IPS-NIHi7 (cell line): ENCODE data around the gene CHDH.

ENCODE experiments used
- DNase-seq: peaks from one replicate; pipeline ENCODE4 v3.0.0; 2012; ENCODE audit warnings: mixed read lengths; ENCODE audit errors: extremely low spot score

The CHDH gene

GRCh38 chr3:53789459-53789858 lies 56.8 kb downstream of the CHDH start:
- DNase-seq = no peak

DNA sequence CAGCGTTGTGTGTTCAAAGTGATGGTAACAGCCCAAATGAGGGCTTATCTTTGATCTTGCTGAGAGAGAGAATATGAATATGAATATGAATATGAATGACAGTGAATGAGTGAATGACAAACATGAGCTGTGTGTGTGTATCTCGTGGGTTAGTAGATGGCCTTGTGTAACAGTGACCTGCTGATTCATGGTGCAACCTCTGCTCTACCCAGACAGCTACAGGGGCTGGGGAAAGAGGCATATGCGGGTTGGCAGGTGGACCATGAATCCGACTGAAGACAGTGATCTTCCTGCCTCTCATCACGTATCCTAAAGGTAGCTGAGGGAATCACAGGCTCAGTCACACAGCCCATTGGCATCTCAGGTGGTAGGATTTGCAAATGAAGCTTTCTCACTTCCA lies 58.2 kb downstream of the CHDH start:
- DNase-seq = no peak

DNA sequence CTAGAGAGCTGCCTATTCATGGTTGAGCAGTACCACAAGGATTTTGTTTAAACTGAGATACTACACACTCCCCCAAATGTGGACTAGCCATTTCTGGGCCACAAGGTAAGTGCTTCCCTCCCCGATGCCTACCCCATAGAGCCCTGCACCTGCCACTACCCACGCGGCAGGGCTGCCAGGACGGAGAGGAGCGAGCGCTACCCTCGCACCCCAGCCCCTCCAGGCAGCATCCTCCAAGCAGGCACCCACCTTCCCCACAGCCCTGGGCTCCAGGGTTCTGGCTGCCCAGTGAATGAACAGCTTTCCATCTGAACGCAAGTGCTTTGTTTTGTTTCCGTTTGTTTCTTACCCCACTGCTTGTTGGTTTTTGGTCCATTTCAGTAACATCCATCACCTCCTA lies 59.2 kb downstream of the CHDH start:
- DNase-seq = no peak

DNA sequence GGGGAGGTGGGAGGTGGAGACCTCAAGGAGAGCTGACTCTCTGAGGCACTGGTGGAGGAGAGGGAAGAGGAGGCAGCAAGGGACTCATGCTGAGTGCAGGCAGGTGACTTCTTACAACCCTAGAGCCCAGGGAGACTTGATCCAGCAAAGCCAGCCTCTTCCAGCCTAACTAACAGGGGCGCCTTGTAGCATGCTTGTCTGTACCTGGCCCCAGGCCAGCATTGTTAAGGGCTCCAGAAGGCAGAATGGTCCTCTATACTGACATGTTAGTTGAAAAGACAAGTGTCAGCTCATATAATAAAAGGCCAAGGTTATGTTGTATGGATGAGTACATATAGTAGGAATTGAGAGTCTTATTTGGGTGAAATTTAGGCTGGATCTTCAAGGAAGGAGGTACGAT lies 65.4 kb downstream of the CHDH start:
- DNase-seq = no peak

GRCh38 chr3:53780171-53780570 lies 66.0 kb downstream of the CHDH start:
- DNase-seq = no peak

DNA sequence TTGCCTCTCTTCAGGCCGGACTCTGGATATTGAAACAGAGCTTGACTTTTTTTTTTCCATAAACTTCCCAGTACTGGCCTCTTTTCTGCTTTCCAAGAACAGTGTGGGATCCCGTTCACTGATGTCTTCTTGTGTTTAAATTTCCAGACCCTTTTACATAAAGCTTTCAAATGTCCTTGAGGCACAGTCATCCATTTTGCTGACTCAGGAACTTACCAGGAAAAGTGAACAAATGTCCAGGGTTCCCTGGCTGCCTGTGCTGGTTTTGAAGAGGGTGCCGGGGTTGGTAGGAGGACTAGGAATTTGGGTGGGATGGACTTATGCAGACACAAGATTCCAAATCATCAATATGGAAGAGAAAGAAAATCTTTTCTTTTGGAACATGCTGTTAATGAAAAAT lies 68.1 kb downstream of the CHDH start:
- DNase-seq = no peak

DNA sequence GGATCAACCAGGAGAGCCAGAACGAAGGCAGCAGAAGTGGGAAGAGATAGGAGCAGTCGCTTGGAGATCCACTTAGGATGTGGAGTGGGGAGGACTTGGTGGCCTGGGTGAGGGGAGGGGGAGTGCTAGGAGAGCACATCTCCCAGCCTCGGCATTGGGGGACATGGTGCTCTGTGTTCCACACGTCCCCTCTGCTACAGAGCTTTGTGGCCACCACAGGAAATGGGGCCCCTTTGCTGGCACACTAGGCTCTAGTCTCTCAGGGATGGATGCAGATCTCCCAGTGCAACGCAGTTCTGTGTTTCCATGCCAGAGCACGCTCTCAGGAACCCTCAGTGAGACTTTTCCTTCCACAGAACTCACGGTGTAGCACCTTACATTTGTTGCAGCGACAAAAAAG lies 68.8 kb downstream of the CHDH start:
- DNase-seq = no peak

- DNase-seq = no peak
Observed at GRCh38 chr3:53776494-53777101, 69.6 kb downstream of the CHDH start.

GRCh38 chr3:53775834-53776251 lies 70.4 kb downstream of the CHDH start:
- no peak for DNase-seq

GRCh38 chr3:53775018-53775417 lies 71.2 kb downstream of the CHDH start:
- no peak for DNase-seq

- no peak for DNase-seq
Observed at GRCh38 chr3:53774414-53774813, 71.8 kb downstream of the CHDH start.

- DNase-seq = no peak
Observed at GRCh38 chr3:53773611-53774368, 72.4 kb downstream of the CHDH start.

DNA sequence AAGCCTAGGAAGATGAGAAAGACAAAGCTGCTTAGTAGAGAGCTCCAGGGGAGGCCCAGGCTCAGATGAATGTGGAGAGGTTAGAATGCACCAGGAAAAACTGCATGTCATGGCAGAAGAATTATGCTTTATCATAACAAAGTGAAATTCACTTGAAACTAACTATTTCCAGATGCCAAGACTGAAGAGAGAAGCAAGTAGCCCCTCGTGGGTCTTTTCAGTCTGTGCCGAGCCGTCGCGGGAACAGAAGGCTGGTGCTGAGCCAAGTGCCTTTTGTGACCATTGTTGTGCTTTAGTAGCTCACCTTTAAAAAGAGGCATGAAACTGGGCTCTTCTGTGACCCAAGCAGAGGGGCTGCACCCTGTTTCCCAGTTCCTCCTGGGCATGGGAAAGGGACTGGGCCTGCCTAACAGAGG lies 73.2 kb downstream of the CHDH start:
- no peak for DNase-seq

GRCh38 chr3:53772562-53772961 lies 73.7 kb downstream of the CHDH start:
- DNase-seq = no peak

GRCh38 chr3:53768478-53769459 lies 77.5 kb downstream of the CHDH start:
- DNase-seq = peak; percentile 34

- no peak for DNase-seq
Observed at GRCh38 chr3:53766706-53767105, 79.5 kb downstream of the CHDH start.

DNA sequence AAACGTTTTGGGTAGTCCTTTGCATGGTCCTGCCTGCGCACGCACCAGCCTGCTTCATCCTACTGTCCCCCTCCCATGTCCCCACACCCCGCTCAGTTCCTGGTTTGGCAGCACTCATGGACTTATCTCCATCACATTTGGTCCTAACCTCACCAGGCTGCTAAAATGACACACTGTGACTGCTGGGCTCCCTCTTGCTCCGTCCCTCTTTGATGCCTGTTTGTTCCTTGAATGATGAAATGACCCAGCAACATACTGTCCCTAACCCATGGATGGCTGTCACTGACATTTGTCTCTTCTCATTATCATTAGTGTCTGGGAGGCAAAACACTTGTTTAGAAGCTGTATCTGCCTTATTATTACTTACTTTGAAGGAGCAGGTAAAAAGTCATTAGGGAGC lies 80.5 kb downstream of the CHDH start:
- DNase-seq = no peak

DNA sequence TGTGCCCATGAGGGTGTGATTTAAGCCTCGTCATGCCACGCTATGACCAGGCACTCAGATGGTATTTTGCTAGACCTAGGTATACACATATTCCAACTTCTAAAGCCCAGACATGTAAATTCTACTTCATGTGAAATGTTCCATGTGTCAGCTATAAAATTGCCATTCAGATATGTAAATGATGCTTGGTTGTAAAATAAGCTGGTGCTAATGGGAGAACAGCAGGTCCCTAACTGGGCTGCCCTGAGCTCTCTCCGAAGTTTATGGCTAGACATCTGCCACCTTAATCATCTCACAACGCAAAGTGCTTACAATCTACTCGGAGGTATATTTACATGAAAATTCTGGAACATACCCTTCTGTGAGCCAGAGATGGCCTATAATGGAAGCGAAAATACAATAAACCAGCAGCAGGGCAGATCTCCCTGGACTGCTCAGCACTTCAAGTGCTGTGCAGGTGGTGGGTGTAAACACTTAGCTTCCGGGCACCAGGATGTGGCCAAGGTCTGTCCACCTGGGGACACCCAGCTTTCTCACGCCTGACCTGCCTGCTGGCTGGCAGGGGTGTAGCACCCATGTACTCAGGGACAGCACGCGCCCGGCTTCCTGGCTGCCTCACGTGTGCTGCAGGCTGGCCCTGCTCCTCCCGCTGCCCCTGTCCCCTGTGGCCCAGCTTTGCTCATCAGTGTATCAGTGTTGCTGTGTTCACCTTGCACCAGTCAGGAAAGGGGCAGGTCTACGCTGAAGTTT lies 82.0 kb downstream of the CHDH start:
- DNase-seq = no peak

DNA sequence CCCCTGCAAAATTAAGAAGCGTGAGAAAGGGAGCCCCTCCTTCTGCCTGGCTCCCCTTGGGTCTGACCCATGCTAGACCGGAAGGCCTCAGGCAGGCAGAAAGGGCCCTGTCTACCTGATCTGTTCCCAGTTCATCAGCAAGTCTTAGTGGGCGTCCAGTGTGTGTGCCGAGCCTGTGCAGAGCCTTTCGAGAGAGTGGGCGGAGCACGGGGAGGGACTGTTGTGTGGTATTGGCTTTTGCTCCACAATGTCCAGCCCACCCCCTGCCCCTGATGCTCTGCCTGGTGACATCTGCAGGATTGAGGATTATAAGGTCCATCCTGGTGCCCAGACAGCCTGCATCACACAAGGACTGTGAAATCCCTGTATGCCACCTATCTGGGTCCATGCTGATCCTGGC lies 82.9 kb downstream of the CHDH start:
- no peak for DNase-seq
